ENCODE measurements around the gene AQP12A. TPM values are rescaled to one million over a fixed set of nuclear protein-coding genes. Genes with fewer than 3 reads are reported as not detected.

AQP12A gene
- total and polyA plus RNA-seq, 12 donors: not detected

DNA sequence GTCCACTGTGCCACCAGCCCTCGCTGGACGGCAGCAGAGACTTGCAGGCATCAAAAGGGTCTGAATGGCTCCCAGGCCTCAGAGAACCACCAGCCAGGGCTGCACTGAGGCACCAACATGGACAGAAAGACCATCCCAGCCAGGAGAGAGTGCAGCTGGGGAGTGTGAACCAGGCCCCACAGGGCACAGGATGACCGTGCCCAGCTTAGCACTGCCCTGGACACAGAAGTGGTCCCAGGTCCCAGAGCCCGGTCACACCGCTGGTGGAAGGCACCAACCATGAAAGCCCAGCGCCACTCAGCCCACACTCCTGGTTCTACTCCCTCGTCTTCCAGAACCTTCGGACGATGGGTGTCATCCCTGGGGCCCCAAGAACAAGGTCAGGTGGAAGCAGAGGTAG, 20.5 kb downstream of the AQP12A start:
- Histone ChIP-seq H3K27ac (no peak overlapping the region), H3K27me3 (peaks cover 6% of the 10 kb centered on the region), H3K9me3 (replicated peaks in 1 of 3) (no peaks in the 10 kb centered on the region), H3K4me3 (no peak overlapping the region), H3K36me3 (replicated peaks in 1 of 2) (no peaks in the 10 kb centered on the region), H3K4me1 (replicated peaks in 1 of 2) (no peaks in the 10 kb centered on the region)
- DNase-seq: no peak
- TF ChIP-seq POLR2A (IDR thresholded peaks at IDR 0.05): no peak
- TF ChIP-seq, protein P1, sequence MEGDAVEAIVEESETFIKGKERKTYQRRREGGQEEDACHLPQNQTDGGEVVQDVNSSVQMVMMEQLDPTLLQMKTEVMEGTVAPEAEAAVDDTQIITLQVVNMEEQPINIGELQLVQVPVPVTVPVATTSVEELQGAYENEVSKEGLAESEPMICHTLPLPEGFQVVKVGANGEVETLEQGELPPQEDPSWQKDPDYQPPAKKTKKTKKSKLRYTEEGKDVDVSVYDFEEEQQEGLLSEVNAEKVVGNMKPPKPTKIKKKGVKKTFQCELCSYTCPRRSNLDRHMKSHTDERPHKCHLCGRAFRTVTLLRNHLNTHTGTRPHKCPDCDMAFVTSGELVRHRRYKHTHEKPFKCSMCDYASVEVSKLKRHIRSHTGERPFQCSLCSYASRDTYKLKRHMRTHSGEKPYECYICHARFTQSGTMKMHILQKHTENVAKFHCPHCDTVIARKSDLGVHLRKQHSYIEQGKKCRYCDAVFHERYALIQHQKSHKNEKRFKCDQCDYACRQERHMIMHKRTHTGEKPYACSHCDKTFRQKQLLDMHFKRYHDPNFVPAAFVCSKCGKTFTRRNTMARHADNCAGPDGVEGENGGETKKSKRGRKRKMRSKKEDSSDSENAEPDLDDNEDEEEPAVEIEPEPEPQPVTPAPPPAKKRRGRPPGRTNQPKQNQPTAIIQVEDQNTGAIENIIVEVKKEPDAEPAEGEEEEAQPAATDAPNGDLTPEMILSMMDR (IDR thresholded peaks at IDR 0.05): no peak
- intact Hi-C loops (cut with DNase I): no loop called here
- WGBS, 4 donors: 89 to 91% (median 89%) methylated on average over 8 to 9 of the region's 9 CpGs

DNA sequence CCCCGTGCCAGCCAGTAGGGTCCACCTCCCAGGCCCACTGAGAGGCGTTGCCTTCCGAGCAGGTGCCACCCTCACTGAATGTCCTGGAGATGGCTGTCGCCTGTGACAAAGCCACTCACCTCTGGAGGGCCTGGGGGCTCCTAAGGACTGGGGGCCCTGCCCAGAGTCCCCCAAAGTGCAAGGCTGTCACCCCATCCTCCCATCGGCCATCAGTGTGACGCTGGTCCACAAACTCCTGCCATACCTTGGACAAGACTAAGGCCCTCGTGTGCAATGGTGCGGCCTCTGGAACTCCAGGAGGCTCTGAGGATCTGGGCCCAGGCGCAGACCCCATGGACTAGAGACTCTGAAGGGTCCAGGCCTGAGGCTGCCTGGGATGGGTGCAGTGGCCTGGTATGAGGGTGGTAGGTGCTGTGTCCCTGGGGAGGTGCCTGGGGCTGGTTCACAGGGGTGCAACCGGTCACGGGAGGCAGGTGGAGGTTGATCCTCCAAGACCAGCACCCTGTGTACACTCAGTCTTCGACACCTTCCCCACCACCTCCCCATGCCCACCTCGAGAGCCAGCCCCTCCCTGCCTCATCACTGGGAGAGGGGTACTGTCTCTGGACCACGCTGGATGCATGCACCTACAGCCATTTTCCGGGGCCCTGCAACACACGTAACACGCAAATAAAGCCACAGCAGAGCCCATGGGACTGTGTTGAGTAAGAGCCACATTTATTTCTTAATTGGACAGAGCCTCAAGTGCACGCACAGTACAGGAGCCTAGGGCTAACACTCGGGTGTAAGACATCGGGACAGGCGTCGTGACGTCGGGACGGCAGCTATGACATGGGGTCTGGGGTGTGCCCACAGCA, 21.6 kb downstream of the AQP12A start:
- Histone ChIP-seq H3K9me3 (replicated peaks in 1 of 3) (no peaks in the 10 kb centered on the region), H3K4me1 (replicated peaks in 1 of 2) (no peaks in the 10 kb centered on the region), H3K27me3 (no peaks in the 10 kb centered on the region), H3K4me3 (no peak overlapping the region), H3K27ac (no peak overlapping the region), H3K36me3 (replicated peaks in 1 of 2) (no peaks in the 10 kb centered on the region)
- DNase-seq: no peak
- no peak for TF ChIP-seq POLR2A (IDR thresholded peaks at IDR 0.05)
- TF ChIP-seq, protein P1 (IDR thresholded peaks at IDR 0.05): no peak
- 80 to 83% (median 81%) methylated on average over 20 to 25 of the region's 25 CpGs for WGBS, 4 donors
- intact Hi-C loops (cut with DNase I): no loop called here

DNA sequence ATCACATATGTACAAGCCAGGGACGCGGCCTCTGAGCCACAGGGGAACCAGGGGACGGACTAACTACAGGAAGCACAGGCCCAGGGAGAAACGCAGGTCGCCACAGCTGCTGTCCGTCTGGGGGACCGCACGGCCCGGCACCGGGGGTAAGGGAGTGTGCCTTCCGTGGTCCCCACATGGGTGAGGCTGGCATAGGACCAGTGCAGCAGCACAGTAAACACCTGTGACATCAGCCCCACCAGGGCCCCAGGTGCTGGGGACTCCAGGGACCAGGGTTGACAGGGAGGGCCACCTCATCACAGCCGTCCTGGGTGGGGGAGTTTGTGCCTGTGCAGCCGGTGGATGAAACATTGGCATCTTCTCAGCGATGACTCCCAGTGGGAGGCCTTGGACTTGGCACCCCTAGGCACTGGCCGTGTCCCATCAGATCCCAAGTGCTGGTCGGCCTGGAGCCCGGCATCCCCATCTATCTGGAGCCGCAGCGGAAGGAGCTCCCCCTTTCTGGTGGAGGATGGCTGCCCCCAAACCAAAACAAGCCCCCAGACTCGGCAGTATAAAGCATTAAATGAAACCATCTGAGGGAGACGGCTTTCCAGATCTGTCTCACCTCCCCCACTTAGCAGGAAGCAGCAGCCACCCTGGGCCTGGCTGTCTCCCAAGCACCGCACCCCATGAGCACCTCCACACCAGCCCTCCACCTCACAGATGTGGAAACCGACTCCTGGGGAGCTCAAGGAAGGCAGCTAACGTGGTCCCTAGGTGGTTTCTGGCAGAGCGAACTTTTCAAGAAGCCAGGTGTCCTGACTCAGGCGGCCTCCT, 22.5 kb downstream of the AQP12A start:
- no peak for DNase-seq
- no peak for TF ChIP-seq POLR2A (IDR thresholded peaks at IDR 0.05)
- TF ChIP-seq, protein P1 (IDR thresholded peaks at IDR 0.05): no peak
- Histone ChIP-seq H3K9me3 (replicated peaks in 1 of 3) (no peaks in the 10 kb centered on the region), H3K4me3 (no peak overlapping the region), H3K27ac (no peak overlapping the region), H3K36me3 (replicated peaks in 1 of 2) (no peaks in the 10 kb centered on the region), H3K4me1 (replicated peaks in 1 of 2) (no peaks in the 10 kb centered on the region), H3K27me3 (no peaks in the 10 kb centered on the region)
- intact Hi-C loops (cut with DNase I): no loop called here
- WGBS, 4 donors: 72 to 83% (median 75%) methylated on average over 12 to 26 of the region's 26 CpGs

Data from adrenal gland (tissue), 12 donors.